SK-N-SH (cell line): ENCODE data around the gene GFPT2. TPM values are rescaled to one million over a fixed set of nuclear protein-coding genes. Genes with fewer than 3 reads are reported as not detected.

Source experiments
- CTCF ChIA-PET: fragments of 300-600, 350-600 bp; formaldehyde crosslinking; extraction: SDS; loops from one replicate; lab custom pipeline; 2021; lab: Yijun Ruan, JAX
- POLR2A ChIA-PET: fragments of 350-600 bp; sonication (Branson Sonifier 250); formaldehyde crosslinking; extraction: SDS; loops from one replicate; lab custom pipeline; 2020; ENCODE audit warnings: antibody characterized with exemption, inconsistent platforms; lab: Yijun Ruan, JAX
- DNase-seq: peaks from one replicate; pipeline ENCODE4 v3.0.0; 2012
- H2AFZ ChIP-seq: fragments of 200-600 bp; sonication (generic); 2 replicates; pipeline ENCODE4 v1.8.1; 2016; ENCODE audit warnings: antibody characterized with exemption, mild to moderate bottlenecking, low read depth
- H3F3A ChIP-seq: fragments of 200-600 bp; sonication (generic); replicated peaks from 2 replicates; pipeline ENCODE3; 2016; ENCODE audit warnings: antibody characterized with exemption, mild to moderate bottlenecking; ENCODE audit not compliant: insufficient read depth
- H3K27ac ChIP-seq, 2 experiments: fragments of 200-500 bp in 1 of 2; fragments of 200-600 bp in 1 of 2; sonication (Bioruptor generic) in 1 of 2; sonication (generic), shearing (Covaris generic) in 1 of 2; 2 replicates each; pipeline versions ENCODE4 v1.5.1 to v1.6.1; 2014 to 2016; ENCODE audit warnings: low read depth in 2 of 2, inconsistent platforms in 1 of 2, low read length in 1 of 2, mild to moderate bottlenecking in 1 of 2, mixed read lengths in 1 of 2
- H3K27me3 ChIP-seq: fragments of 200-600 bp; sonication (generic), shearing (Covaris generic); 2 replicates; pipeline ENCODE4 v1.6.1; 2016; ENCODE audit warnings: mixed run types; ENCODE audit not compliant: insufficient read depth
- H3K36me3 ChIP-seq, 2 experiments: fragments of 200-500 bp in 1 of 2; fragments of 200-600 bp in 1 of 2; sonication (Bioruptor generic) in 1 of 2; sonication (generic) in 1 of 2; replicated peaks in 1 of 2; 2 replicates each; pipeline versions ENCODE3 to v1.5.1; 2014 to 2016; ENCODE audit warnings: low read length in 1 of 2, mild to moderate bottlenecking in 1 of 2; ENCODE audit not compliant: insufficient read depth in 2 of 2, control insufficient read depth in 1 of 2
- H3K4me1 ChIP-seq, 2 experiments: fragments of 200-500 bp in 1 of 2; fragments of 200-600 bp in 1 of 2; sonication (Bioruptor generic) in 1 of 2; sonication (generic), shearing (Covaris generic) in 1 of 2; 2 replicates each; pipeline versions ENCODE4 v1.5.1 to v1.6.1; 2014 to 2016; ENCODE audit warnings: low read depth in 1 of 2, low read length in 1 of 2, mixed run types in 1 of 2; ENCODE audit not compliant: insufficient read depth in 2 of 2, control insufficient read depth in 1 of 2
- H3K4me2 ChIP-seq: fragments of 200-600 bp; sonication (generic), shearing (Covaris generic); 2 replicates; pipeline ENCODE4 v1.6.1; 2017; ENCODE audit warnings: mixed run types
- H3K4me3 ChIP-seq, 2 experiments: fragments of 200-500 bp in 1 of 2; fragments of 200-600 bp in 1 of 2; sonication (Bioruptor generic) in 1 of 2; sonication (generic), shearing (Covaris generic) in 1 of 2; 2 replicates each; pipeline versions ENCODE4 v1.5.1 to v1.8.1; 2014 to 2016; ENCODE audit warnings: low read depth in 2 of 2, inconsistent platforms in 1 of 2, low read length in 1 of 2, mild to moderate bottlenecking in 1 of 2, mixed read lengths in 1 of 2, moderate library complexity in 1 of 2
- H3K79me2 ChIP-seq: fragments of 200-600 bp; sonication (generic); 2 replicates; pipeline ENCODE4 v1.8.1; 2017; ENCODE audit warnings: mild to moderate bottlenecking; ENCODE audit not compliant: insufficient read depth
- H3K9ac ChIP-seq: fragments of 200-600 bp; sonication (generic); 2 replicates; pipeline ENCODE4 v1.6.1; 2017; ENCODE audit warnings: mixed run types
- H3K9me2 ChIP-seq: fragments of 200-600 bp; sonication (generic); 2 replicates; pipeline ENCODE4 v1.6.1; 2017; ENCODE audit warnings: mixed run types
- H3K9me3 ChIP-seq: fragments of 200-600 bp; sonication (generic); 2 replicates; pipeline ENCODE4 v1.6.1; 2017; ENCODE audit warnings: mixed run types, mild to moderate bottlenecking, moderate library complexity
- H4K20me1 ChIP-seq: fragments of 200-600 bp; sonication (generic); 2 replicates; pipeline ENCODE4 v1.6.1; 2017; ENCODE audit warnings: mild to moderate bottlenecking, mixed run types; ENCODE audit not compliant: insufficient read depth
- FOXM1 ChIP-seq: IDR thresholded peaks from 2 replicates; pipeline ENCODE4 v1.4.0; 2012; ENCODE audit warnings: low read depth, mild to moderate bottlenecking
- IRF3 ChIP-seq: fragments of 150-350 bp; IDR thresholded peaks from 2 replicates; pipeline ENCODE4 v1.6.1; 2016; ENCODE audit warnings: mild to moderate bottlenecking, low read depth, low read length
- JUND ChIP-seq: IDR thresholded peaks from 2 replicates; pipeline ENCODE4 v1.4.0; 2012
- NRF1 ChIP-seq: IDR thresholded peaks from 2 replicates; pipeline ENCODE4 v1.6.1; 2012; ENCODE audit warnings: low read depth, mild to moderate bottlenecking, low read length
- RAD21 ChIP-seq: IDR thresholded peaks from 2 replicates; pipeline ENCODE4 v1.6.1; 2012; ENCODE audit warnings: mild to moderate bottlenecking, low read length
- TAF1 ChIP-seq: IDR thresholded peaks from 2 replicates; pipeline ENCODE4 v1.6.1; 2012; ENCODE audit warnings: low read depth, mild to moderate bottlenecking, low read length, moderate library complexity, borderline replicate concordance
- TEAD4 ChIP-seq: IDR thresholded peaks from 2 replicates; pipeline ENCODE4 v1.4.0; 2012; ENCODE audit warnings: mild to moderate bottlenecking, borderline replicate concordance; ENCODE audit not compliant: insufficient read depth
- YY1 ChIP-seq: IDR thresholded peaks from 2 replicates; pipeline ENCODE4 v1.4.0; 2012; ENCODE audit warnings: low read depth, mild to moderate bottlenecking
- WGBS: methylation state at CpG from one replicate; pipeline ENCODE4 v1.1.6; 2017; ENCODE audit warnings: low lambda C conversion rate; 5-methylcytosine and 5-hydroxymethylcytosine counted together
- polyA plus RNA-seq, 3 experiments: library from polyadenylated mRNA; depleted of rRNA; stranded (reverse); fragments of >200 nt; gene quantifications; 2 replicates each; pipeline ENCODE4 v1.2.3, GENCODE V29; 2012
- TF ChIP-seq, protein P1 (sequence below): IDR thresholded peaks from 2 replicates; pipeline ENCODE4 v1.6.1; 2012; ENCODE audit warnings: mild to moderate bottlenecking, low read depth, low read length, moderate library complexity
- TF ChIP-seq, protein P2 (sequence below): fragments of 200-600 bp; sonication (generic); IDR thresholded peaks from 2 replicates; pipeline ENCODE4 v1.6.1; 2017; ENCODE audit warnings: antibody characterized with exemption, mild to moderate bottlenecking, moderate library complexity

GFPT2 gene
- polyA plus RNA-seq, 1 of the 3 experiments (the other 2 are of a cell fraction): 8.1 TPM

DNA sequence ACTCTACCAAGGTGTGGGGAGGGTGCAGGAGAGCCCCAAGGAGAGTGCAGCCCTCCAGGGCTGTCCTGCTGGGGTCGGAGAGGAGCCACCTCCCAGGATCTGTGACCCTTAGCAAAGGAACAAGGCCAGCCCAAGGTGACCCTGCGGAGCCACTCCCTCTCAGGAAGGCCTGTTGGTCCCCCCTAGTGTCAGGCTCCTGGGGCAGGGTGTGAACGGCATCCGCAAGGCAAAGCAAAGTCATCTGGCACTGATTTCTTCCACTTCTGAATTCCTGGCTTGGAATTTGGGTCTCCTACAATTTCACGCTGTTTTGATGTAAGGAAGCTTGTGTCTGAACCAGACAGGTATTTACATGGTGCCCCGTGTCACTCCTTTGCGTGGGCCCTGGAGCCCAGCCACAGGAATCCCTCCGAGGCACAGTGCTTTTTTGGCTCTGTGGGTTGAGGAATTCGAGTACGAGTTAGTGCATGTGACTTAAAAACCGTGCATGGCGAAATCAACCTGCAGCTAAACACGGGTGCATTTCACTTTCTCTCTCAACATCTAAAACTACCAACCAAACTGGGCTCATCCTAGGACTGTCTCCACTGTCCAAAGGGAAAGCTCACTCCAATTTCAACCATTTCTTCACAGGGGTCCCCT lies 24.5 kb upstream of the GFPT2 start:
- WGBS: 56% methylated on average over 10 of the region's 13 CpGs
- no peak overlapping the region for H3K9ac ChIP-seq
- no peak overlapping the region for H3K4me2 ChIP-seq
- no peaks in the 10 kb centered on the region for H4K20me1 ChIP-seq
- H3K27ac ChIP-seq: no peak overlapping the region
- TF ChIP-seq IRF3 (no peak), YY1 (no peak), TEAD4 (no peak), RAD21 (no peak), TAF1 (no peak), NRF1 (no peak), FOXM1 (no peak), JUND (no peak)
- TF ChIP-seq, protein P1, sequence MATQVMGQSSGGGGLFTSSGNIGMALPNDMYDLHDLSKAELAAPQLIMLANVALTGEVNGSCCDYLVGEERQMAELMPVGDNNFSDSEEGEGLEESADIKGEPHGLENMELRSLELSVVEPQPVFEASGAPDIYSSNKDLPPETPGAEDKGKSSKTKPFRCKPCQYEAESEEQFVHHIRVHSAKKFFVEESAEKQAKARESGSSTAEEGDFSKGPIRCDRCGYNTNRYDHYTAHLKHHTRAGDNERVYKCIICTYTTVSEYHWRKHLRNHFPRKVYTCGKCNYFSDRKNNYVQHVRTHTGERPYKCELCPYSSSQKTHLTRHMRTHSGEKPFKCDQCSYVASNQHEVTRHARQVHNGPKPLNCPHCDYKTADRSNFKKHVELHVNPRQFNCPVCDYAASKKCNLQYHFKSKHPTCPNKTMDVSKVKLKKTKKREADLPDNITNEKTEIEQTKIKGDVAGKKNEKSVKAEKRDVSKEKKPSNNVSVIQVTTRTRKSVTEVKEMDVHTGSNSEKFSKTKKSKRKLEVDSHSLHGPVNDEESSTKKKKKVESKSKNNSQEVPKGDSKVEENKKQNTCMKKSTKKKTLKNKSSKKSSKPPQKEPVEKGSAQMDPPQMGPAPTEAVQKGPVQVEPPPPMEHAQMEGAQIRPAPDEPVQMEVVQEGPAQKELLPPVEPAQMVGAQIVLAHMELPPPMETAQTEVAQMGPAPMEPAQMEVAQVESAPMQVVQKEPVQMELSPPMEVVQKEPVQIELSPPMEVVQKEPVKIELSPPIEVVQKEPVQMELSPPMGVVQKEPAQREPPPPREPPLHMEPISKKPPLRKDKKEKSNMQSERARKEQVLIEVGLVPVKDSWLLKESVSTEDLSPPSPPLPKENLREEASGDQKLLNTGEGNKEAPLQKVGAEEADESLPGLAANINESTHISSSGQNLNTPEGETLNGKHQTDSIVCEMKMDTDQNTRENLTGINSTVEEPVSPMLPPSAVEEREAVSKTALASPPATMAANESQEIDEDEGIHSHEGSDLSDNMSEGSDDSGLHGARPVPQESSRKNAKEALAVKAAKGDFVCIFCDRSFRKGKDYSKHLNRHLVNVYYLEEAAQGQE: no peak
- TF ChIP-seq, protein P2, sequence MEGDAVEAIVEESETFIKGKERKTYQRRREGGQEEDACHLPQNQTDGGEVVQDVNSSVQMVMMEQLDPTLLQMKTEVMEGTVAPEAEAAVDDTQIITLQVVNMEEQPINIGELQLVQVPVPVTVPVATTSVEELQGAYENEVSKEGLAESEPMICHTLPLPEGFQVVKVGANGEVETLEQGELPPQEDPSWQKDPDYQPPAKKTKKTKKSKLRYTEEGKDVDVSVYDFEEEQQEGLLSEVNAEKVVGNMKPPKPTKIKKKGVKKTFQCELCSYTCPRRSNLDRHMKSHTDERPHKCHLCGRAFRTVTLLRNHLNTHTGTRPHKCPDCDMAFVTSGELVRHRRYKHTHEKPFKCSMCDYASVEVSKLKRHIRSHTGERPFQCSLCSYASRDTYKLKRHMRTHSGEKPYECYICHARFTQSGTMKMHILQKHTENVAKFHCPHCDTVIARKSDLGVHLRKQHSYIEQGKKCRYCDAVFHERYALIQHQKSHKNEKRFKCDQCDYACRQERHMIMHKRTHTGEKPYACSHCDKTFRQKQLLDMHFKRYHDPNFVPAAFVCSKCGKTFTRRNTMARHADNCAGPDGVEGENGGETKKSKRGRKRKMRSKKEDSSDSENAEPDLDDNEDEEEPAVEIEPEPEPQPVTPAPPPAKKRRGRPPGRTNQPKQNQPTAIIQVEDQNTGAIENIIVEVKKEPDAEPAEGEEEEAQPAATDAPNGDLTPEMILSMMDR: no peak
- TF ChIP-seq, all 33 proteins: peak for 0
- no peaks in the 10 kb centered on the region for H3K9me3 ChIP-seq
- ChIA-PET POLR2A (no interaction called here), CTCF (no interaction called here)
- no peaks in the 10 kb centered on the region for H3K36me3 ChIP-seq
- no peak for DNase-seq
- H3K4me1 ChIP-seq: peaks cover 0 to 19% of the 10 kb centered on the region in 2 experiments; a peak in 1 of 4 replicates
- H3K9me2 ChIP-seq: no peaks in the 10 kb centered on the region
- no peaks in the 10 kb centered on the region for H3K27me3 ChIP-seq
- no peaks in the 10 kb centered on the region for H3F3A ChIP-seq
- H3K4me3 ChIP-seq: no peak overlapping the region
- no peak overlapping the region for H2AFZ ChIP-seq
- no peaks in the 10 kb centered on the region for H3K79me2 ChIP-seq
